Measurements from ENCODE around the gene KBTBD13.

KBTBD13 gene

DNA sequence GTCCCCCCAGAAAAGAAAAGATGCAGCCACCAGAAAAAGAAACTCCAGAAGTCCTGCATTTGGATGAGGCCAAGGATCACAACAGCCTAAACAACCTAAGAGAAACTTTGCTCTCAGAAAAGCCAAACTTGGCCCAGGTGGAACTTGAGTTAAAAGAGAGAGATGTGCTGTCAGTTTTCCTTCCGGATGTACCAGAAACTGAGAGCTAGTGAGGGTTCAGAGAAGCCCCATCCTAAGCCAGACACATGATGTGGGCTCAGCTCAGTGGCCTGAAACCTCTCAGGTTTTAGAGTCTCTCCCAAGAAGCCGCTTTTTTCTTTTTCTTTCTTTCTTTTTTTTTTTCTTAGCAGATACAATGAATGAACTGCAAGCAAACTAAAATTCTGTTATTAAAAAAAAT is 23.6 kb upstream of the KBTBD13 start:
- DNase-seq = no peak

DNA sequence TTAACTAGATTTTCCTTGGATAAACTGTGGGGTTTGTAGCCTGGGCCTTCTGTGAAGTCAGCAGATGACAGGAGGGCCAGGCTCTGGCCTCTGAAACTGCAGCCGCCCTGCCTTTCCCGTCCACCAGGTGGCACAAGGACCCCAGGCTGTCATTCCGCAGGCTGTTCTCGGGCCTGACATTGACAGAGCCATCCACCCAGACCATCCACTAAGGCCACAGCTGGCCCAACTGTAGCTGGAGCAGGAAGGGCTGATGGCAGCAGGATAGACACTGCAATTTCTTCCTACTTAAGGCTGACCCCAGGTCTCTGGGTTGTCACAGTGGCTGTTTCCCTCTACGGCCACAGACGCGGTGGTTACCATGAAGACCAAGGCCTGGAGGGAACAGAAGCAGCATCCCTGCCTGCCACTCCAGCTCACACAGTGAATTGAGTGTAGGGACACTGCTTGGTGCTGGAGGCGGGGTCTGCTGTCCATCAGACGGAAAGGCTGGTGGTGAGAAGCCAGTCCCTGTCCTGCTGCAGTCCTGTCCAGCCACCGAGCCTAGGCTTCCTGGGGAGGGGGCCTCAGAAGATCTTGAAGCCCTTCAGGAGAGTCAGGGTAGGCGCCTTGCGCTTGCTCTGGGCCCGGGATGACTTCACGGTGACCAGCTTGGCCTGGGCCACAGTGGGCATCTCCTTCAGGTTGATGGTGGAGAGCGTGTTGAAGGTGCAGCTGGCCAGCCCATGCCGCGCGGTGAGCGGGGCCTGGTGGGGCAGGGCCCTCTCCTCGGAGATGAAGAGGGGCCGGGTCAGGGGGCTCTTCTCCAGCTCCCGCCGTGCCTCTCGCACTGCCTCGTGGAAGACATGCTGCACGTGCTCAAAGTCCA is 22.0 kb upstream of the KBTBD13 start:
- peak in 1 of 2 experiments; percentile 39 for DNase-seq

DNA sequence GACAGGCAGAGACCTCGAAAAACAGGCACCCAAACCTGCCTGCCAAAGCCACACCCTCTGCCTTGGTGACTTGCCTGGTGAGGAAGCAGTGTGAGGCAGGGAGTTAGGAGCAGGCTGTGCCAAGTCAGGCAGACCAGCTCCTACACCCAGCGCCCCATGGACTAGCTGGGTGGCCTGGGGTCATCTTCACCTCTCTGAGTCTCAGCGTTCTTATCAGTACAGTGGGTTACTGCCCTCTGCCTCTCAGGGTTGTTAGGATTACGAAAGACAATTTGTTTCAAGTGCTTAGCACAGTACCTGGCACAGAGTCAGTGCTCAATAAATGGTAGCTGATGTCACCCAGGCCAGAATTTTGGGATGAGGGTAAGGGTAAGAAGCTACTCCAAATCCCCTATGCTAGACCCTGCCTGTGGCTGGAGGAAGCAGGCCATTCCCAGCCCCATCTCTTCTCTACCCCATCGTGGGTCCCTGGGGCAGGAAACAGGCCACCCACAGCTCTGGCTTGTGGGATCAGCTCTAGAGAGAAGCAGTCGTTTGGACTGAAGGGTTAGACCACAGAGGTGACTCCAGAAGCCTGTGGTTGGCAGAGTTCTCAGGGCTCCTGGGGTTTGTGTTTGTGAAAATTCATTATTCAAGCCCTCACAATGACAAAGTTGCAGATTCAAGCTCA is 21.2 kb upstream of the KBTBD13 start:
- no peak for DNase-seq

DNA sequence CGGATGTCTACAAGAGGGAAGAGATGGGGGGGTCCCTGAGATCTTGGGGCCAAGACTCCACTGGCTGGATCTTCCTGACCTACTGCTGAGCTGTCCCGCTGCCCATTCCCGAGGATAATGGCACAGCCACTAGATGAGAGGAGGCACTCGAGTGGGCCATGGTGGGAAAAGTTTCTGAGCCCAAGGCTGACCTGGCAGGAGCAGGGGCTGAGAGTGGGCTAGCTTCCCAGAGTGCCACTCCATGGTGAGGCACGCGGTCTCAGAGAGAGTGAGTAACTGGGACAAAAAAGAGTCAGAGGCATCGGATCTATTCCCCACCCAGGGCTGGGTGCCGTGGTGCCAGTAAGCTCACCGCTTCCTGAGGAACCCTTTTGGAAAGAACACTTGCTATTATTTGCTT is 20.4 kb upstream of the KBTBD13 start:
- no peak for DNase-seq

DNA sequence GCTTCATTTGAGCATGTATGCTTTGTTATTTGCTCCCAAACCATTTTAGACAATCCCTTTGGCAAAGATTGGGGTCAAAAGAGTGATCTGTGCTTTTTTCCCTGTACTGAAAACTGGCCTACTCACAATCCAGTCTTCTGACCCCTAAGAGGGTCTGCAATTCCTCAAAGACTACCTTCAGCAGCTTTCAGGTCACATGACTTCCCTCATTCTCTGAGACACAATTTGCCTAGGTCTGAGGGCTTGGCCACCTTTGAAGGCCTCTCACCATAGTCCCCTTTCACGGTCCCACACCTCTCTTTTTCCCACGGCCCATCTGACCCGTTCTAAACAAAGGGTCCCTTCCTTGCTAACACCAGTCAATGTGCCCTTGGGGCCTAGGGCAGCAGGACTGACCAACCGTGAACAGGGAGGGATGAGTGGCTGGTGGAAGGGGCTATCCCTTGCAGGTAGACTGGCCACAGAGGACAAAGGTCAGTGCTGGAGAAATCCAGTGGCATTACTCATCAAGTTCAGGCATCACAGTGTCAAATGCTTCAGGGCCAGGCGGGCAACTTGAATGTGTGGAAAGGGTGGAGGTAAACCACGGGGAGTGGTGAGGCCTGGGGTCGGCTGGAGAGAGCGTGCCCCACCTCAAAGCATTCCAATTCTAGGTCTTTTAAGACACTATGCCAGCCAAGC is 19.5 kb upstream of the KBTBD13 start:
- no peak for DNase-seq

DNA sequence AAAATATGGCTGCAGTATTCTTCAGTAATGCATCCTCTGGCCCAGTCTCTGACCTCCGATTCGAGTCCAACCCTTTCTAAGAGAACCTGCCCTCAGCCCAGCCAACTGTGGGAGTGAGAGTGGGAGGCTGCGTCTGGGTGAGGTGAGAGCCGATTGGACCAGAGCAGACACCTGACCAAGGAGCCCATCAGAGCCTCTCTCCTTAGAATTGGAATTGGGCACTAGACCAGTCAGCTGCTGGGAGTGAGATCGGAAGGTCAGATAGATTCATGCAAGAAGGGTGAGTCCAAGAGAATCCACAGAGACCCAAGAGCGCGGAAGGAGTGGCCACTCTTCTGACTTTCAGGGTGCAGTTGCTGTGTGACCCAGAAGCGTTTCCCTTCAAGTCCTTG is 19.0 kb upstream of the KBTBD13 start:
- no peak for DNase-seq

DNA sequence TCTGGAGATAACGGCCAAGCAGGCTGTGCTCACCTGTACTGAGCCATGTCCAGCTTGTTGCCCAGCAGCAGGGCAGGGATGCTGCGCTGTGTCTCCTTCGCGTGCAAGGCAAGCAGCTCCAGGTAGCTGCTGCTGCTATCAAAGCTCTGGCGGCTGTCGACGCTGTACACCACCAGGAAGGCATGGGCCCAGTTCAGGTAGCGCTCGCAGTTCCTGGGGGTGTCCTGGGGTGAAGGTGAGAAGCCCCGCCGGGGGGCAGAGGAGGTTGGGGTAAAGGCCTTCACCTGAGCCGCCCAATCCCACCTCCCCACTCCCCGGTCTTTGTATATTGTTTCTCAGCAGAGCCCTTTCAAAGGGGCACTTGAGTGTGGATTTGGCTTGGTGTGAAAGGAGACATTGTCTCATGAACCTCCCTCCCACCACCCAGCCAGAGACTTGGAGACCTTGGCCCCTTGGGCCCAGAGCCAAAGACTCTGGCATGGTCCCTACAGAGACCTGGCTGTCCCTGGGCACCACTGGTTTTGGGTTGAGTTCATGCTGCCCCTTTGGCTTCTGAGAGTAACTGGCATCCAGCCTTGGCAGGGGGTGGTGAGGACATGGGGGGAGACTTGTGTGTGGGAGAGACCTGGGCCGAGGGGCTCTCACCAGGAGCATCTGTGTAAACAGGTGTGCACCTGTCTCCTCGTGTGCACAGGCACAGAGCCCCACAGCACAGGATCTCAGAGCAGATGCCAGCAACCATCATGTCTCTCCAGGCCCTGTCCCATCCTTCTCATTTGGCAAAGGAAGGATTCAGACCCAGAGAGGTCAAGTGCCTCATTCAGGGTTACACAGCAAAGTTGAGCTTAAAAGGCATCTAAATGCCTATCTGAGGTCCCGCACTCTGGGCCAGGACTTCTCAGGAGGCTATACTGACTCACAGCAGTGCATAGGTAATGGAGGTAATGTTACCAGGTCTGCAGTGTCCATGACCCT is 17.9 kb upstream of the KBTBD13 start:
- no peak for DNase-seq

DNA sequence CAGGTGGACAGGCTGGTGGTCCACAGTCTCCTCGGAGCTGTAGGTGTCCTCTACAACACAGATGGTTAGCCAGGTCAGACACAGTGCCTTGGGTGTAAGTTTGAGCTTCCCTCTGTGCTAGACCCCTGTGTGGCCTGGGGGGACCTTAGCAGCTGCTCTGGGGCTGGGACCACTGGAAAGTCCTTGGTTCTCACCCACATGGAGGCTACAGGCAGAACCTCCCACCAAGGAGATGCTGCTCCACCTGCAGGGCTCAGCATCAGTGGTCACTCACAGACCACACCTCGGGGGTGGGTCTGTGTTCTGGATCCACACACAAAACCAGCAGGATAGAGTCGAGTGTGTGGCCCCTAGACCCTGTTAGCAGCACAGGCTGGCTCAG is 17.2 kb upstream of the KBTBD13 start:
- DNase-seq = no peak

DNA sequence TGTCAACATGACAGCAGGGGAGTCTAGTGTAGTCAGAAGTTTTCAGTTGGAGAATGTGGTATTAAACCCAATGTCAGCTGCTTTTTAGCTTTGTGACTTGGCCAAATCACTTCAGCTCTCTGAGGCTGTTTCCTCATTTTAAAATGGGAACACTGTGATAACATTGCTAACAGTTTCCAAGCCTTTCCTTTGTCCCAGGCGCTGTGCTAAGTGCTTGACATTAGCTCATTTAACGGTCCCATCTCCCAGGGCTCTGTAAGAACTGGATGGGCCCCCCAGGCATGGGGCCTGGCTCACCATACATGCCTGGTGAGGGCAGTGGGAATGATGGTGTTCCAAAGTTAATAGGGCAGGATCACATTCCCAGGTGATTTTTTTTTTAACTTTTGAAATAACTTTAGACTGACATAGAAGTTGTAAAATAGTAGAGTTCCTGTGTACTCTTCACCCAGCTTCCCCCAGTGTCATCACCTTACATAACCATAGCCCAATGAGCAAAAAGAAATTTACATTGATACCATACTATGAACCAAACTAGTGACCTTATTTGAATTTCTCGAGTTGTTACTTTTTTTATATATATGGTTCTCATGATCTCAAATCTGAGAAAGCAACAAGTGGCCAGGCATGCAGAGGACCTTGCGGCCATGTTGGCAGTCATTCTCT is 16.5 kb upstream of the KBTBD13 start:
- no peak for DNase-seq

DNA sequence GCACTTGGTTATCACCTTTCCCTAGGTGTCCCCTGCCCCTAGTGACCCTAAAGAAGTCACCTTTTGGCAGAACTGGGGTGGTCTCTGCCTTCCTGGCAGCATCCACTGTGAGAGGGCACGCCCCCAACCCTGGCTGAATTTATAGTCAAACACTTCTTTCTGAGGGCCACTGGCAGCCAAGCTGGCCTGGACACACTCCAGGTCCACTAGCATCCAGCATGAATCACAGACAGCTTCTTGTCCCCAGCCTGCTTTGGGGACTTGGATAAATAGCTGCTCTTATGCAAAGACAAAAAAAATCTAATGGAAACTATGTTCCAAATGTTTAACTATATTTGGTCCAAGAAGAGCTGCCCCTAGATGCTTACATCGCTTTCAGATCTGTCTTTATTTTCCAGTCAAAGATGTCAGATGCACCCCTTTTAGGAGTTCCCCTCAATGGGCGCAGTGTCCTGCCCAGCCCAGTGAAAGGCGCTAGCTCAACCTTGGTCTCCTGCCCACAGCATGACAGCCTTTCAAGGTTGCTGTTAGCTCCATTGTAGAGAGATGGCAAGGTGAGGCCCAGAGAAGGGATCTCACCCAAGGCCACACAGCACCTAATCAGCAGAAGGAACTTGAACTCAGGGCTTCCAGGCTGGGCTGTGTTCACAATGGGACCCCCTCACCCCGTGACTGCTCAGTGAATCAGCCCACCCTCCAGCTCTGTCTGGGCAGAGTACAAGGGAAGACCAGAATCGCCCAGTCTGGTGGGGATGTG is 15.7 kb upstream of the KBTBD13 start:
- DNase-seq = no peak

DNA sequence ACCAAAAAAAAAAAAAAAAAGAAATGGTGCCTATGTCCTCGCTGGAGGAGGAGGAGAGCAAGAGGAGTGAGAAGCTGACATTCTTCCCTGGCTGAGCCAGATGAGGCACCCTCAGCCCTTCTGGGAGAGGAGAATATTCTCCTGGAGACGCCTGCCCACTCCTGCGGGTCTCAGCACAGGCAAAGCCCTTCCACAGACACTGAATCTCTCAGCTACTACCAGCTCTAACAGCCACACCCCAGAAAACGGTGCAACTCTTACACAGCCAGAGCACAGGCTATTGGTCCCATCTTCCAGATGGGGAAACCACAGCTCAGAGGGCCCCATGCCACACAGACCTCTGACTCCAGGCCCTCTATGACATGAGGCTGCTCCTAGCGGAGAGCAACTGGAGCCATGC is 14.5 kb upstream of the KBTBD13 start:
- DNase-seq = no peak

DNA sequence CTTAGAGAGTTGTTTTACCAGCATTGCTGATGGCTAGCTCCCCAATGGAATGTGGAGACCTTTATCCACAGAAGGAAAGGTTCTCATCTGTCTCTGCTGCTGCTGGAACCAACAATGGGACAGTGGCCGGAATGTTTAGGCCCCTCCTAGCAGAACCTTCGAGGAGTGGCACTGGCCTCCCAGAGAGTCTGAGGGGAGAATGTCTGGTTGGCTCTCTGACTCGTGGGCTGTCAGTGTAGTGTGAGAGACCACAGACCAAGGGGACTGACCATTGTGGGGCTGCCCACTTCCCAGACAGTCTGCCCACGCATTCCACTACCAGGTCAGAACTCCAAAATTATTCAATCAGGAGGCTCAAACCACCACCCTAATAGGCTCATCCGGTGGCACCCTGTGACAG is 13.8 kb upstream of the KBTBD13 start:
- DNase-seq = no peak

DNA sequence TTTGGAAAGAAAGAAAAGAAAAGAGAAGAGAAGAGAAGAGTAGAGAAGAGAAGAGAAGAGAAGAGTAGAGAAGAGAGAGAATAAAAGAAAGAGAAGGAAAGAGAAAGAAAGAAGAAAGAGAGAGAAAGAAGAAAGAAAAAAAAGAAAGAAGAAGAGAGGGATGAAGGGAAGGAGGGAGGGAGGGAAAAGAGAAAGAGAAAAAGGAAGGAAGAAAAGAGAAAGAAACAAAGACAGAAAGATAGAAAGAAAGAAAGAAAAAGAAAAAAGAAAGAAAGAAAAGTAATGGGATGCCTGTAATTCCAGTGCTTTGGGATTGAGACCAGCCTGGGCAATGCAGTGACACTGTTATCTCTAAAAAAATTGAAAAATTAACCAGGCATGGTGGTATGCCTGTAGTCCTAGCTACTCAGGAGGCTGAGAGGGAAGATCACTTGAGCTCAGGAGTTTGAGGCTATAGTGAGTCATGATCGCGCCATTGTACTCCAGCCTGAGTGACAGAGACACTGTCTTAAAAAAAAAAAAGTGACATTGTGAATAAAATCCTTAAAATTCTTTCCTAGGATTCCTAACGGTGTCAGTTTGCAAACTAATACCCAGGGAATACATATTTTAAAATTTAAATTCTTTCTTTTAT is 10.4 kb upstream of the KBTBD13 start:
- DNase-seq = no peak

DNA sequence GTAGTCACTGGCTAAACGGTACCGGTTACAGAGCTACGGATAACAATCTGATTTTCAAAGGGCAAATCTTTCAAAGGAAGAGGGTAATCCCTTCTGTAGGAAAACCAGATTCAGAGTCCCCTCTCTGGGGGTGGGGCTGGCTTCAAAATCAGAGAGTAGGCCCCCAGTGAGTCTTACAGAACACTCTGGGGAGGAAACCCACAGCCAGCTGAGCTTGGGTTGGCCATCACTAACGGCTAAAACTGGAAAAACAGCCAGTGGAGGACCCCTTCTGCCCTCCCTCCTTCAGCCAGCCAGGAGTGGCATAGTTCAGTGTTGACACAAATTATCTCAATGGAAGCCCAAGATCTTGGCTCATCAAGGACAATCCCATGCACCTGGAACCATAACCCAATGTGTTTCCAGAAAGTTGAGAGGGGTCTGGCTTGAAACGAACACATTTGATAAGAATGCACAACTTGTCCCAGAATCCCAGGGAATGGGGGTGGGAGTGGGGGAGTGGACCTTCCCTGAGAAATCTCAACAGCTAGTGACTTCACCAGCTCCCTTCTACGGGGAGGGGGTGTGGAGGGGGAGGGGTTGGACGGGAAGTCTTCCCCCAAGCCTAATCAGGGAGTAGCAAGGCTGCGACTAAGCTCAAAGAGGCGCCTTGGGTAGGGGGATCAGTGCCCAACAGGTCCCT is 9.8 kb upstream of the KBTBD13 start:
- no peak for DNase-seq

DNA sequence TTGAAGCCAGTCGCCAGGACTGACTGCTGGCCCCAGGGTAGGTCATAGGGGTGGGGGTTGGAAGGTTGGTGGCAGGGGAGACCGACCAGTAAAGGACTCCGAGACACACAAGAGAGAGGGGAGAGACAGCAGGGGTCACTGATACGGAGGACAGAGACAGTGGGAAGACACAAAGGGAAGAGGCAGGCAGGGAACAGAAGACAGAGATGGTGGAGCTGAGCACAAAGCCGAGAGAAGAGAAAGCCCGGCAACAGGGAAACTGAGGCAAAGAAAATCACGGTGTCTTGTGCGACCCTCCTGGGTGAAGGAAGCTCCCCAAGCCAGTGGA is 9.3 kb upstream of the KBTBD13 start:
- DNase-seq = no peak

DNA sequence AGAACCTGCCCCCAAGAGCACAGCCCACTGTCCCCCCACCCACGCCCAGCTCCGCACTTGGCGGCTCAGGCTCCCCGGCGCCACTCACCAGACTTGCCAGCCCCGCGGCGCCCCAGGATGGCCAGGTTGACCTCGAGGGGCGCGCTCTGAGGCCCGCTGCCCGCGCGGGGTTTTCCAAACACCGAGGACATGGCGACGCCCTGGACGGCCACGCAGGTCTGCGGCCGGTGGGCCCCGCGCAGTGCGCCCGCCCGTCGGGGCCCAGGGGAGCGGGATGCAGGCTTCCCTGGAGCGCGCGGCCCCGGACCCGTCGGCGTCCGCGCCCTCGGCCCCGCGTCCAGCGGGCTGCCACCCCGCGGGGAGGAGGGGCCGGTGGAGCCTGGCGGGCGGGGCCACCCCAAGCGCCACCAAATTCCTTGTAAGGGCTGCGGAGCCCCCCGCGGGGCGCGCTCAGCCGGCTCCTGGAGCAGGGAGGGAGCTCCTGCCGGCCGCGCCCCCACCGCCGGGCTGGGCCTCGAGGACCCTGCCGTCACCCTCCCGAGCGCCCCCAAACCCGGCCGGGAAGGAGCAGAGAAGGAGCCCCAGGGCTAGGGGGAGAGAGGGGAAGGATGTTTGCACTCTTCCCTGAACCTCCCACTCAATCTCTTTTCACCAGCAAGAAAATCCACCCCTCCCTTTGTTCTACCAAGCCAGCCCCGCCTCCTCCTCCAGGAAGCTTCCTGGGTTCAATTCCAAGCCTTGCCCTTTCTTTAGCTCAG is 8.7 kb upstream of the KBTBD13 start, which contains the start of gene RASL12:
Gene RASL12, minus strand, starts transcription at position 347 of the 758 bp plus-strand sequence. Its CDS starts 156 bp downstream, at position 191.
- no peak for DNase-seq

DNA sequence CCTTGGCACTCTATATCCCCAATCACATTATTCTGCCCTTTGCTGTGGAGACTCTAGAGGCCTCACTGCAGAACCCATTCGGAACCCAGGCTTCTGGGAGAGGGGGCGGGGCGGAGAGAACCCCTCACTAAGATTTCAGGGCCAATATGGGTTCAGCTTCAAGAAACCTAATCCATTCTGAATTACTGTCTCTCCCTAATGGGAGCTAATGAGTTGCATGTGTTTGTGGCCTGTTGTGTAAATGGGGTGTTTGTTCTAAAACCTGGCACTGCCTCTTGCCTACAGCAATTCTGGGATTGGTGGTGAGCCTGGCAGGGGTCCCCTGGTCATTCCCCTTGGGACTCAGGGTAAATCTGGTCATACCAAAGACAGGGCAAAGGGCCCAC is 8.2 kb upstream of the KBTBD13 start:
- no peak for DNase-seq

DNA sequence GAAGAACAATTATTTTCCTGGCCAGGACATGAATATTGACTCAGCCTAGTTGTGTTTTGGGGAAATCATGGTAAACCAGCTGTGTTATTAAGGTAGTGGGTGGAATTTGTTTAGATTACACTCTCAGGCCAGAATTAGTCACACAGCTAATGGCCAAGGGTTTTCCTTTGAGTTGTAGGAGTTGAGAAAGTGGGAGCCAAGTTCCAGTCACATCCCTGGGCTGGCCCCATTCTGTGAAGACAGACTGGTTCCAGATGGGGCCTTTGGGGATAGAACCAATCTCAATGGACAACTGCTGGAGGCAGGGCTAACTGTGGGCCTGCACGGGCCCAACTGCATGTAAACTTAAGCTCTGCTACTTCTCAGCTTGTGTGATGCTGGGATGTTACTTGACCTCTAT is 7.4 kb upstream of the KBTBD13 start:
- no peak for DNase-seq

DNA sequence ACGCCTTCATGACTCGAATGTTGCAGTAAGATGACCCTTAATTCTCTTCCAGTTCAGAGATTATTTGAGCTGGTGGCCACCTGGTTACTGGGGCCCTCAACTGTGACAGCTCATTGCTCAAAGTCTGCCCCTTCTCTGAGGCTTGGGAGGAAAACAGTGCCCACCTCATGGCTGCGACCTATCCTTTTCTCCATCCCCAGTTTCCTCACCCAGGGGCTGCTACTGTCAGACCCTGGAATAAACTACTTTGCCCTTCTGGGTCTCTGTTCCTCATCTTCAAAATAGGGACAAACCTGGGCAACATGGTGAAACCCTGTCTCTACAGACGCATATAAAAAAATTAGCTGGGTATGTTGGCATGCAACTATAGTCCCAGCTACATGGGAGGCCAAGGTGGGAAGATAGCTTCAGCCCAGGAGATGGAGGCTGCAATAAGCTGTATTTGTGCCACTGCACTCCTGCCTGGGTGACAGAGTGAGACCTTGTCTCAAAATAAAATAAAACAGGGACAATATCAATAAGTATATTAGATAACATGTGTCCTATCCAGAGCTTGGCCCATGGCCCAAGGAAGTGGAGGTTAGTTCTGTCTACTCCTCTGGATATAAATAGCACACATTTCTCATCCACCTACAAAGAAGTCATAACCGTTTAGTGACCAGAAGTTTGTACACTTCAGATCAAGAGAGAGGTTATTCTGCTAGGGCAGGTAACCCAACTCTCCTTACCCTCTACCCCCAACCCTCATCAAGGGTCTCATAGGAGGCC is 6.6 kb upstream of the KBTBD13 start:
- no peak for DNase-seq

Data from cerebellar nuclear complex (tissue), 1 donor.